ENCODE results near the gene OR1D5. TPM values are rescaled to one million over a fixed set of nuclear protein-coding genes. Genes with fewer than 3 reads are reported as not detected.

Gene OR1D5
- total and polyA plus RNA-seq, 2 donors (not counting 1 experiment from before 2014, with no cell fraction given), result not detected

DNA sequence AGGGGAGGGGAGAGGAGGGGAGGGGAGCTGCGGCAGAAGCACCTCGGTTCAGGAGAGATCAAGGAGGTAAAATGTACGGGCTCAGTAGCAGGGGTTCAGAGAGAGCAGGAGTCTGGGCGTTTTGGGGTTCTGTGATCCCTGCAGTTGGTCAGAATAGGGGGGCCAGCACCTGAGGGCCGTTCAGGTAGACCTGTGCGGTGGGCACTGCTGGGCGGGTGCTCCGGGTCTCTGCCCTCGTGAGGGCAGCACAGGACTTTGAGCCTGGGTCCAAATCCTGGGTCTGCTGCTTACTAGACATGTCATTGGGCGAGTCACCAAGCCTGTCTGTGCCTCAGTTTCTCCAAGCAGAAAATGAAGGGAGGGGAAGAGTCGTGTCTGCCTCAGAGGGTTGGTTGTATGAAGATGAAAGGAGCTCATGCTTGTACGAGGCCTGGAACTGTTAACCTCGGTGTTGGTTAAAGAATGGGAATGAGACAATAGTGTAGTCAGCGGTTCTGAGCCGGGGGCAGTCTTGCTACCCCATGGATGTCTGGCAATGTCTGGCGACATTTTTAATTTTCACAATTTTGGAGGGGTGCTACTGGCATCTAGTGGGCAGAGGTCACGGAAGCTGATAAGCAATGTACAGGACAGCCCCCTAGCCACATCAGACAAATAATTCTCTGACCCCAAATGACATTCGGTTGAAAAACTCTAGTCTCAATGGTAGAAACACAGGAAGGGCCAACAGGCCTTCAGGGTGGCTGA lies 35.4 kb downstream of the OR1D5 start:
- no peak overlapping the region for H3K4me2 ChIP-seq (replicated peaks; ENCODE audit: low read depth, low read length, poor library complexity, severe bottlenecking)
- H3K27me3 Mint-ChIP-seq, result no peaks in the 10 kb centered on the region
- H4K20me1 ChIP-seq (ENCODE audit: control insufficient read depth, insufficient read depth, low read length, poor library complexity, severe bottlenecking), result no peaks in the 10 kb centered on the region
- H3K36me3 ChIP-seq (replicated peaks in 1 of 2; ENCODE audit: control extremely low read depth in 1 of 2, control insufficient read depth in 1 of 2, extremely low read depth in 1 of 2, insufficient read depth in 2 of 2, low read length in 1 of 2), result peaks cover 0 to 49% of the 10 kb centered on the region in 2 experiments
- H3K27me3 ChIP-seq (replicated peaks in 1 of 4; ENCODE audit: control extremely low read depth in 1 of 4, control insufficient read depth in 3 of 4, insufficient read depth in 4 of 4, low read length in 3 of 4), result no peaks in the 10 kb centered on the region
- no peaks in the 10 kb centered on the region for H3K4me1 ChIP-seq (ENCODE audit: control insufficient read depth in 2 of 2, insufficient read depth in 2 of 2, low read length in 2 of 2)
- ATAC-seq (ENCODE audit: low read depth), result no peak
- no peak overlapping the region for H3K4me3 ChIP-seq (ENCODE audit: control extremely low read depth in 1 of 5, extremely low read depth in 1 of 5, insufficient read depth in 1 of 5, low read depth in 2 of 5, low read length in 4 of 5)
- no peak for TF ChIP-seq EZH2 (IDR thresholded peaks at IDR 0.05; ENCODE audit: borderline replicate concordance, insufficient read depth, low read depth, low read length, poor library complexity, severe bottlenecking)
- TF ChIP-seq, protein P1, sequence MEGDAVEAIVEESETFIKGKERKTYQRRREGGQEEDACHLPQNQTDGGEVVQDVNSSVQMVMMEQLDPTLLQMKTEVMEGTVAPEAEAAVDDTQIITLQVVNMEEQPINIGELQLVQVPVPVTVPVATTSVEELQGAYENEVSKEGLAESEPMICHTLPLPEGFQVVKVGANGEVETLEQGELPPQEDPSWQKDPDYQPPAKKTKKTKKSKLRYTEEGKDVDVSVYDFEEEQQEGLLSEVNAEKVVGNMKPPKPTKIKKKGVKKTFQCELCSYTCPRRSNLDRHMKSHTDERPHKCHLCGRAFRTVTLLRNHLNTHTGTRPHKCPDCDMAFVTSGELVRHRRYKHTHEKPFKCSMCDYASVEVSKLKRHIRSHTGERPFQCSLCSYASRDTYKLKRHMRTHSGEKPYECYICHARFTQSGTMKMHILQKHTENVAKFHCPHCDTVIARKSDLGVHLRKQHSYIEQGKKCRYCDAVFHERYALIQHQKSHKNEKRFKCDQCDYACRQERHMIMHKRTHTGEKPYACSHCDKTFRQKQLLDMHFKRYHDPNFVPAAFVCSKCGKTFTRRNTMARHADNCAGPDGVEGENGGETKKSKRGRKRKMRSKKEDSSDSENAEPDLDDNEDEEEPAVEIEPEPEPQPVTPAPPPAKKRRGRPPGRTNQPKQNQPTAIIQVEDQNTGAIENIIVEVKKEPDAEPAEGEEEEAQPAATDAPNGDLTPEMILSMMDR (IDR thresholded peaks at IDR 0.05), result no peak
- ChIA-PET POLR2A (no interaction called here), CTCF (no interaction called here)
- DNase-seq, result no peak
- no peaks in the 10 kb centered on the region for H3K4me1 Mint-ChIP-seq
- no peaks in the 10 kb centered on the region for H3K79me2 ChIP-seq (ENCODE audit: control insufficient read depth, insufficient read depth, low read length)
- intact Hi-C loops (cut with micrococcal nuclease), result no loop called here
- no peak overlapping the region for H3K9ac ChIP-seq (ENCODE audit: low read length)
- peaks cover 0 to 7% (median 4%) of the 10 kb centered on the region in 3 donors for H3K9me3 ChIP-seq (ENCODE audit: control extremely low read depth in 1 of 3, control insufficient read depth in 2 of 3, insufficient read depth in 1 of 3, low read length in 2 of 3)
- no peak overlapping the region for H3K27ac Mint-ChIP-seq
- peaks cover 5% of the 10 kb centered on the region for H3K9me3 Mint-ChIP-seq (ENCODE audit: insufficient read depth)
- 92% methylated on average over 16 of the region's 18 CpGs for WGBS (ENCODE audit: insufficient coverage)
- no peak overlapping the region for H2AFZ ChIP-seq (ENCODE audit: insufficient read depth, low read depth, low read length, poor library complexity, severe bottlenecking)
- H3K27ac ChIP-seq (ENCODE audit: low read length in 2 of 2), result no peak overlapping the region
- no peak overlapping the region for H3K4me3 Mint-ChIP-seq

Measured in B cell (primary cell).